ENCODE data around the gene PSMB7.

GRCh38 chr9:124313940-124314339 lies 101.3 kb downstream of the PSMB7 start:
- TF ChIP-seq CTCF (IDR thresholded peaks at IDR 0.05; ENCODE audit: borderline replicate concordance, extremely low read depth, low read length, poor library complexity, severe bottlenecking) (no peak), EZH2 (IDR thresholded peaks at IDR 0.05; ENCODE audit: borderline replicate concordance, low read depth, low read length, severe bottlenecking) (no peak)
